A549 treated with Mapracorat at 1 μM for 4 hours (cell line): ENCODE data around the gene EGFL7. TPM values are rescaled to one million over a fixed set of nuclear protein-coding genes. Genes with fewer than 3 reads are reported as not detected.

Source experiments
- total RNA-seq: library from RNA; stranded (reverse); fragments of 200-300 nt; extraction: Qiagen RNA extraction; gene quantifications from 5 replicates; pipeline ENCODE4 v1.2.3, GENCODE V29; 2022

Gene EGFL7
- 34.8 to 56.2 TPM (median 54.2 TPM) in 5 replicates for total RNA-seq

DNA sequence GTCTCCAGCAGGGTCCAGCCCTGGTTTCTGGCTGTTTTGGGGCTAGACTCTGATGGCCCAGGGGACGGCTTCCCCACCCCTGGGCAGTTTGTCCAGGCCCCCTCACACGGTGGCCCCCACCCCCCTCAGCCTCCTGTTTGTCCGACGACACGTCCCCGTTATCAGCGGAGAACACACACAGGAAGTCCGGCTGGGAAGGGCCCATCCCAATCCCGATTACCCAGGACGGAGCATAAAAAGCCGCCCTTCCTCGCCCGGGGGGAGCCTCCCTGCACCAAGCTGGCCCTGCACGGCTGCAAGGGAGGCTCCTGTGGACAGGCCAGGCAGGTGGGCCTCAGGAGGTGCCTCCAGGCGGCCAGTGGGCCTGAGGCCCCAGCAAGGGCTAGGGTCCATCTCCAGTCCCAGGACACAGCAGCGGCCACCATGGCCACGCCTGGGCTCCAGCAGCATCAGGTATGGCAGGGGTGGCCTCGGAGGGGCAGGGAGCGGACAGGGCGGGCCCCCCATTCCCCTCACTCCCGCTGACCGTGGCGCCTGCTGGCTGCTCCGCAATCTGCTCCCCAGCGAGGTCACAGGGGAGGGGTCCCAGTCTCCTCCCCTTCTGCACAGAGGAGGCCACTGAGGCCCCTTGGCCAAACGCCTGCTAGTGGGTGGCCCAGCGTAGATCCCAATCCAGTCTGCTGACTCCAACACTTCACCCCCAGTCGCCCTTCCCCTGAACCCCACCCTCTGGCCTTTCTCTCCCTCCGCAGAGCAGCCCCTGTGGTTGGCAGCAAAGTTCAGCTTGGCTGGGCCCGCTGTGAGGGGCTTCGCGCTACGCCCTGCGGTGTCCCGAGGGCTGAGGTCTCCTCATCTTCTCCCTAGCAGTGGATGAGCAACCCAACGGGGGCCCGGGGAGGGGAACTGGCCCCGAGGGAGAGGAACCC is at the start of gene EGFL7:
Gene EGFL7, plus strand, starts transcription at position 261 of the 926 bp plus-strand sequence. CDS start 5,367 bp downstream, outside the sequence.

DNA sequence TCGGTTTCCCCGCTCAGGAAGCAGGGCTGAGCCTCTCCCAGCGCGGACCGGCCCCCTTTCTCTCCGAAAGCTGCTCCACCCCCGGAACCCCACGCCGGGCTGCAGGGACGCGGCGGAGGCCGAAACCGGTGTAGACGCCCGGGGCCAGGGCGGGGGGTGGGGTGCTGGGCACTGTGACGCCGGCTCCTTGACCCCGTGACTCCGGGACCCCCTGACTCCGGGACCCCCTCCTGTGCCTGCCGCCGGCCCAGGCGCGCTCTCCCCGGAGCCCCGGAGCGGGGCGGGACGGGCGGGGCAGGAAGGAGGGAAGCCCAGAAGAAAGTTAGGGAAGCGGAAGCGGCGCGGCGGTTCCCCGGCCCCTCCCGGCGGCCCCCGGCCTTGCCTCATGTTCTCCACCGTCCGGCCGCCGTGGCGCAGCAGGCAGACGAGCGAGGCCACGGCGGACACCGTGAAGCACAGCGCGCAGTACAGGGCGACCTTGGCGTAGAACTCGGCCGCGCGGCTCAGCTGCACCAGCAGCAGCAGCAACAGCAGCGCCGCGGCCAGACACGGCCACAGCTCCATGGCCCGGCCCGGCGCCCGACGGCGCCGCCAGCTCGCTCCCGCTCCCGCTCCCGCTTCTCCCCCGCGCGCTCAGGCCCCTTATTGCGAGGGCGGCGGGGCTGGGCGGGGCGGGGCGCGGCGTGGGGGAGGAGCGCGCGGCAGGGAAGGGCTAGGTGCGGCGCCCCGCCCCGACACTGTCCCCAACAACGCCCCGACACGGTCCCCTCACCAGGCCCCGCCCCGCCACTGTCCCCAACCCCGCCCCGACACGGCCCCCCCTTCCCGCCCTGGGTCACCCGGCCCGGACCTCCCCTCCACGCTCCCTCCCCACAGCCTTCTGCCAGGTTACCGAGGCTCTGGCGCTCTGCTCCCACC is 24.3 kb downstream of the EGFL7 start, which contains the start of gene AGPAT2:
Gene AGPAT2, minus strand, starts transcription at position 664 of the 918 bp plus-strand sequence. Its CDS starts 100 bp downstream, at position 564.

GRCh38 chr9:136711751-136712689 is 49.3 kb downstream of the EGFL7 start, which contains the start of gene DIPK1B:
Gene DIPK1B (plus strand): TSS chr9:136712572. CDS start chr9:136712666, 94 bp downstream.

Other genes starting within 250 kb of the EGFL7 start
- gene INPP5E, start 223.1 kb upstream of the EGFL7 start, total RNA-seq, result 13.8 to 22.7 TPM (median 20.9 TPM) in 5 replicates
- gene SEC16A, start 179.9 kb upstream of the EGFL7 start, total RNA-seq, result 49.0 to 59.6 TPM (median 57.8 TPM) in 5 replicates
- gene NOTCH1, start 116.9 kb upstream of the EGFL7 start, total RNA-seq, result 7.3 to 12.9 TPM (median 12.0 TPM) in 5 replicates
- gene AGPAT2, start 24.5 kb downstream of the EGFL7 start, total RNA-seq, result 68.4 to 107 TPM (median 106 TPM) in 5 replicates
- gene DIPK1B, start 49.7 kb downstream of the EGFL7 start, total RNA-seq, result 5.8 to 9.8 TPM (median 8.7 TPM) in 5 replicates
- not detected in 5 replicates for gene LCN10, start 80.0 kb downstream of the EGFL7 start, total RNA-seq
- not detected in 5 replicates for gene LCN6, start 85.6 kb downstream of the EGFL7 start, total RNA-seq
- gene LCN8, start 95.3 kb downstream of the EGFL7 start, total RNA-seq, result not detected in 5 replicates
- not detected in 5 replicates for gene LCN15, start 101.6 kb downstream of the EGFL7 start, total RNA-seq
- gene TMEM141, start 128.4 kb downstream of the EGFL7 start, total RNA-seq, result 58.1 to 77.3 TPM (median 76.6 TPM) in 5 replicates
- gene CCDC183, start 133.4 kb downstream of the EGFL7 start, total RNA-seq, result 0.16 to 0.58 TPM (median 0.23 TPM) in 5 replicates
- gene RABL6, start 145.0 kb downstream of the EGFL7 start, total RNA-seq, result 59.0 to 84.9 TPM (median 81.6 TPM) in 5 replicates
- 3.3 to 4.7 TPM (median 4.6 TPM) in 5 replicates for gene AJM1, start 179.6 kb downstream of the EGFL7 start, total RNA-seq
- 279 to 323 TPM (median 297 TPM) in 5 replicates for gene PHPT1, start 186.5 kb downstream of the EGFL7 start, total RNA-seq
- gene MAMDC4, start 189.4 kb downstream of the EGFL7 start, total RNA-seq, result 1.6 to 5.3 TPM (median 3.7 TPM) in 5 replicates
- gene EDF1, start 203.4 kb downstream of the EGFL7 start, total RNA-seq, result 435 to 512 TPM (median 456 TPM) in 5 replicates
- 38.3 to 63.1 TPM (median 52.9 TPM) in 5 replicates for gene TRAF2, start 223.6 kb downstream of the EGFL7 start, total RNA-seq